H9 (cell line): ENCODE measurements around the gene GXYLT2. TPM values are rescaled to one million over a fixed set of nuclear protein-coding genes. Genes with fewer than 3 reads are reported as not detected.

Experiments
- DNase-seq: peaks from one replicate; pipeline ENCODE4 v3.0.0-alpha.2; 2017
- H2AFZ ChIP-seq: one replicate; pipeline ENCODE4 v1.6.1; 2013; ENCODE audit warnings: mild to moderate bottlenecking, low read length, control low read depth, moderate library complexity
- H2AK5ac ChIP-seq: 2 replicates; pipeline ENCODE4 v1.6.1; 2013; ENCODE audit warnings: low read length, control low read depth, mixed read lengths; ENCODE audit not compliant: insufficient read length
- H2BK120ac ChIP-seq: one replicate; pipeline ENCODE4 v1.6.1; 2013; ENCODE audit warnings: low read depth, mild to moderate bottlenecking, low read length, control low read depth, inconsistent platforms; ENCODE audit not compliant: poor library complexity, severe bottlenecking
- H2BK12ac ChIP-seq: 2 replicates; pipeline ENCODE4 v1.6.1; 2013; ENCODE audit warnings: low read length, control low read depth, mixed read lengths, low read depth; ENCODE audit not compliant: insufficient read length
- H2BK15ac ChIP-seq: 2 replicates; pipeline ENCODE4 v1.6.1; 2013; ENCODE audit warnings: low read depth, low read length, control low read depth
- H2BK20ac ChIP-seq: one replicate; pipeline ENCODE4 v1.6.1; 2013; ENCODE audit warnings: low read depth, mild to moderate bottlenecking, low read length, control low read depth, inconsistent platforms; ENCODE audit not compliant: poor library complexity, severe bottlenecking
- H2BK5ac ChIP-seq: 2 replicates; pipeline ENCODE4 v1.6.1; 2013; ENCODE audit warnings: low read length, control low read depth, mixed read lengths; ENCODE audit not compliant: insufficient read length
- H3K14ac ChIP-seq: 2 replicates; pipeline ENCODE4 v1.6.1; 2013; ENCODE audit warnings: low read length, control low read depth; ENCODE audit not compliant: insufficient read depth
- H3K18ac ChIP-seq: 2 replicates; pipeline ENCODE4 v1.6.1; 2013; ENCODE audit warnings: low read depth, mild to moderate bottlenecking, mixed read lengths, low read length, control low read depth; ENCODE audit not compliant: insufficient read length
- H3K23ac ChIP-seq: 2 replicates; pipeline ENCODE4 v1.6.1; 2013; ENCODE audit warnings: low read length, control low read depth, mixed read lengths, low read depth; ENCODE audit not compliant: insufficient read length
- H3K23me2 ChIP-seq: 2 replicates; pipeline ENCODE4 v1.6.1; 2013; ENCODE audit warnings: low read depth, mild to moderate bottlenecking, mixed read lengths, low read length, control low read depth; ENCODE audit not compliant: insufficient read length, poor library complexity, severe bottlenecking
- H3K27ac ChIP-seq: 2 replicates; pipeline ENCODE4 v1.5.1; 2013; ENCODE audit warnings: low read length, control low read depth, mixed read lengths, low read depth; ENCODE audit not compliant: insufficient read length
- H3K27me3 ChIP-seq: 2 replicates; pipeline ENCODE4 v1.6.1; 2013; ENCODE audit warnings: low read length, control low read depth, inconsistent platforms; ENCODE audit not compliant: insufficient read depth
- H3K4ac ChIP-seq: 2 replicates; pipeline ENCODE4 v1.6.1; 2013; ENCODE audit warnings: low read depth, mild to moderate bottlenecking, control low read depth, inconsistent platforms, low read length, moderate library complexity
- H3K4me1 ChIP-seq: 2 replicates; pipeline ENCODE4 v1.6.1; 2013; ENCODE audit warnings: low read length, control low read depth, inconsistent platforms; ENCODE audit not compliant: insufficient read depth
- H3K4me2 ChIP-seq: 2 replicates; pipeline ENCODE4 v1.6.1; 2013; ENCODE audit warnings: low read length, control low read depth, mixed read lengths; ENCODE audit not compliant: insufficient read length, insufficient read depth
- H3K56ac ChIP-seq: 2 replicates; pipeline ENCODE4 v1.6.1; 2013; ENCODE audit warnings: low read depth, mild to moderate bottlenecking, mixed read lengths, low read length, control low read depth; ENCODE audit not compliant: insufficient read length
- H3K79me1 ChIP-seq: 2 replicates; pipeline ENCODE4 v1.6.1; 2013; ENCODE audit warnings: low read depth, mild to moderate bottlenecking, moderate library complexity, low read length, control low read depth, inconsistent platforms; ENCODE audit not compliant: insufficient read depth, poor library complexity, severe bottlenecking
- H3K79me2 ChIP-seq: 2 replicates; pipeline ENCODE4 v1.6.1; 2013; ENCODE audit warnings: low read length, control low read depth, inconsistent platforms; ENCODE audit not compliant: insufficient read depth
- H3K9ac ChIP-seq: 2 replicates; pipeline ENCODE4 v1.6.1; 2013; ENCODE audit warnings: low read length, control low read depth, mixed read lengths; ENCODE audit not compliant: insufficient read length; ENCODE audit errors: extremely low read depth
- H3K9me3 ChIP-seq: one replicate; pipeline ENCODE4 v1.6.1; 2013; ENCODE audit warnings: low read depth, low read length, inconsistent platforms; ENCODE audit not compliant: control insufficient read depth
- H3T11ph ChIP-seq: one replicate; pipeline ENCODE4 v1.6.1; 2013; ENCODE audit warnings: mild to moderate bottlenecking, low read length, control low read depth, inconsistent platforms
- H4K20me1 ChIP-seq: one replicate; pipeline ENCODE4 v1.6.1; 2013; ENCODE audit not compliant: control insufficient read depth, insufficient read length, insufficient read depth
- H4K5ac ChIP-seq: 2 replicates; pipeline ENCODE4 v1.6.1; 2013; ENCODE audit warnings: low read depth, mild to moderate bottlenecking, mixed read lengths, low read length, control low read depth; ENCODE audit not compliant: insufficient read length
- H4K8ac ChIP-seq: replicated peaks from 2 replicates; pipeline ENCODE4 v1.6.1; 2013; ENCODE audit warnings: low read length, control low read depth, mixed read lengths, low read depth; ENCODE audit not compliant: insufficient read length
- H4K91ac ChIP-seq: 2 replicates; pipeline ENCODE4 v1.6.1; 2013; ENCODE audit warnings: low read depth, mild to moderate bottlenecking, moderate library complexity, mixed read lengths, low read length, control low read depth; ENCODE audit not compliant: insufficient read length
- H3K27ac Mint-ChIP-seq, 3 experiments: 2 replicates in 2 of 3; 3 replicates in 1 of 3; pipeline ENCODE4 v1.8.0; 2020 to 2021; ENCODE audit warnings: mixed read lengths in 3 of 3, mild to moderate bottlenecking in 1 of 3, moderate library complexity in 1 of 3
- H3K27me3 Mint-ChIP-seq: 2 replicates; pipeline ENCODE4 v1.8.0; 2021; ENCODE audit warnings: low read depth, mild to moderate bottlenecking, moderate library complexity, mixed read lengths
- H3K36me3 Mint-ChIP-seq, 3 experiments: 2 replicates in 2 of 3; 3 replicates in 1 of 3; pipeline ENCODE4 v1.8.0; 2020 to 2021; ENCODE audit warnings: low read depth in 3 of 3, mixed read lengths in 3 of 3; ENCODE audit not compliant: insufficient read depth in 1 of 3
- H3K4me1 Mint-ChIP-seq, 2 experiments: 2 replicates each; pipeline ENCODE4 v1.8.0; 2020; ENCODE audit warnings: mixed read lengths in 2 of 2
- H3K4me3 Mint-ChIP-seq, 2 experiments: 2 replicates in 1 of 2; 3 replicates in 1 of 2; pipeline ENCODE4 v1.8.0; 2020 to 2021; ENCODE audit warnings: mild to moderate bottlenecking in 2 of 2, mixed read lengths in 2 of 2, moderate library complexity in 1 of 2
- H3K9me3 Mint-ChIP-seq, 2 experiments: 2 replicates in 1 of 2; 3 replicates in 1 of 2; pipeline ENCODE4 v1.8.0; 2020; ENCODE audit warnings: mild to moderate bottlenecking in 2 of 2, mixed read lengths in 2 of 2, moderate library complexity in 1 of 2
- CTCF ChIP-seq: fragments of 200-600 bp; sonication (generic); conservative IDR thresholded peaks from 3 replicates; pipeline ENCODE4 v1.8.0; 2021; ENCODE audit warnings: antibody characterized with exemption, mild to moderate bottlenecking
- WGBS: extraction: QIAGEN DNeasy Blood & Tissue Kit; methylation state at CpG from one replicate; pipeline ENCODE4 v1.1.7; 2013; ENCODE audit warnings: missing lambda C conversion rate, low lambda C conversion rate, mixed read lengths; ENCODE audit not compliant: insufficient read length; ENCODE audit errors: extremely low coverage; 5-methylcytosine and 5-hydroxymethylcytosine counted together
- total RNA-seq: library from RNA; stranded (reverse); gene quantifications from 2 replicates; pipeline ENCODE4 v1.2.1, GENCODE V29; 2021

GXYLT2 gene
- total RNA-seq, 1 experiment from 2014 or later, result 2.0 TPM

DNA sequence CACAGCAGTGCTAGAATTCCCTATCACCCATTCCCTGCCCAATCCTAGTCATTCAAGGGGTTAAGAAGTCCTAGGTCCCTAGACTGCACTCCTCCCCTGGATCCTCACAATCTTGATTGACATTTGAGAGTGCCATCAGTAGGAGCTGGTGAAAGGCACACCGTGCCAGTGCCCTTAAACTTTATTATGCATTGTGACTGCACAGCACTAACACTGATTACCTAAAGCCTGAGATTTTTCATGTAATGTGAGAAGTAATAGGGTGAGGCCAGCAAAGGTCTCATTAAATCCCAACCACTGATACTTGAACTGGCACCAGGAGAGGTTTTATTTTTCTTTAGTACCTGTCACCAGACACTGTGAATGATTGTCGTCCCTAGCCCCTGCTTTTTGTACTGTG lies 16.3 kb downstream of the GXYLT2 start:
- Histone ChIP-seq H3K14ac (no peak overlapping the region), H3K9me3 (no peaks in the 10 kb centered on the region), H3K23me2 (no peaks in the 10 kb centered on the region), H2AFZ (no peak overlapping the region), H3K18ac (no peak overlapping the region), H4K20me1 (no peaks in the 10 kb centered on the region), H2BK15ac (no peak overlapping the region), H3K79me2 (no peaks in the 10 kb centered on the region), H2BK12ac (no peak overlapping the region), H3K27ac (no peak overlapping the region), H3K23ac (no peak overlapping the region), H4K5ac (no peak overlapping the region), H2BK120ac (no peak overlapping the region), H3K4me1 (no peaks in the 10 kb centered on the region), H4K91ac (no peak overlapping the region), H3T11ph (no peak overlapping the region), H3K4ac (no peak overlapping the region), H3K27me3 (no peaks in the 10 kb centered on the region), H2BK20ac (no peak overlapping the region), H3K79me1 (no peaks in the 10 kb centered on the region), H3K56ac (no peak overlapping the region), H2AK5ac (no peak overlapping the region), H3K4me2 (no peak overlapping the region), H4K8ac (no peak overlapping the region), H2BK5ac (no peak overlapping the region), H3K9ac (no peak overlapping the region)
- Mint-ChIP-seq H3K27me3 (no peaks in the 10 kb centered on the region; the same call in 1 of the 2 replicates), H3K36me3 (no peaks in the 10 kb centered on the region), H3K9me3 (no peaks in the 10 kb centered on the region; a peak in 1 of 5 replicates), H3K4me1 (peaks cover 0 to 6% of the 10 kb centered on the region in 2 experiments; a peak in 2 of 4 replicates), H3K27ac (no peak overlapping the region), H3K4me3 (no peak overlapping the region)
- no peak for TF ChIP-seq CTCF
- WGBS, result no CpG with 5 or more reads among the region's 2 CpGs
- DNase-seq, result no peak
